ENCODE data around the gene ASCC1.
"Not testable (repeated sequence)": the region's sequence is repeated elsewhere in the genome, so short reads cannot be mapped to it uniquely, and the experiment has no call there.

The ASCC1 gene

GRCh38 chr10:72223743-72224101 lies 7.6 kb upstream of the ASCC1 start:
- FAIRE-seq = no peak
- TF ChIP-seq PAX5 (IDR thresholded peaks at IDR 0.05; ENCODE audit: insufficient read depth, low read length, severe bottlenecking) (no peak), POU2F2 (IDR thresholded peaks at IDR 0.05; ENCODE audit: low read depth, low read length) (no peak), SPI1 (IDR thresholded peaks at IDR 0.05; ENCODE audit: low read depth, low read length) (peak; percentile 64)
- no peak for DNase-seq (ENCODE audit: insufficient read length, low spot score)

- no peak for TF ChIP-seq SPI1 (IDR thresholded peaks at IDR 0.05; ENCODE audit: low read depth, low read length)
- no peak for TF ChIP-seq POU2F2 (IDR thresholded peaks at IDR 0.05; ENCODE audit: low read depth, low read length)
- no peak for TF ChIP-seq POLR2AphosphoS5 (IDR thresholded peaks at IDR 0.05; ENCODE audit: low read depth, low read length)
- no peak for TF ChIP-seq POLR2A (IDR thresholded peaks at IDR 0.05; ENCODE audit: low read depth, low read length)
- no peak for TF ChIP-seq PAX5 (IDR thresholded peaks at IDR 0.05; ENCODE audit: insufficient read depth, low read length, severe bottlenecking)
- no peak for TF ChIP-seq TAF1 (IDR thresholded peaks at IDR 0.05; ENCODE audit: low read depth, low read length)
- FAIRE-seq = no peak
- no peak for DNase-seq (ENCODE audit: insufficient read length, low spot score)
These were observed 5.2 kb upstream of the ASCC1 start for GRCh38 chr10:72221278-72221677.

GRCh38 chr10:72220637-72221036 lies 4.6 kb upstream of the ASCC1 start:
- FAIRE-seq = no peak
- TF ChIP-seq POLR2A (IDR thresholded peaks at IDR 0.05; ENCODE audit: low read depth, low read length) = no peak
- no peak for TF ChIP-seq POU2F2 (IDR thresholded peaks at IDR 0.05; ENCODE audit: low read depth, low read length)
- TF ChIP-seq TAF1 (IDR thresholded peaks at IDR 0.05; ENCODE audit: low read depth, low read length) = no peak
- TF ChIP-seq PAX5 (IDR thresholded peaks at IDR 0.05; ENCODE audit: insufficient read depth, low read length, severe bottlenecking) = no peak
- no peak for TF ChIP-seq SPI1 (IDR thresholded peaks at IDR 0.05; ENCODE audit: low read depth, low read length)
- no peak for TF ChIP-seq POLR2AphosphoS5 (IDR thresholded peaks at IDR 0.05; ENCODE audit: low read depth, low read length)
- DNase-seq (ENCODE audit: insufficient read length, low spot score) = no peak

GRCh38 chr10:72219235-72219814 lies 3.2 kb upstream of the ASCC1 start:
- peak; percentile 68 for TF ChIP-seq SPI1 (IDR thresholded peaks at IDR 0.05; ENCODE audit: low read depth, low read length)
- no peak for TF ChIP-seq POLR2AphosphoS5 (IDR thresholded peaks at IDR 0.05; ENCODE audit: low read depth, low read length)

GRCh38 chr10:72218726-72219125 lies 2.6 kb upstream of the ASCC1 start:
- FAIRE-seq = no peak
- TF ChIP-seq POLR2A (IDR thresholded peaks at IDR 0.05; ENCODE audit: low read depth, low read length) (no peak), TAF1 (IDR thresholded peaks at IDR 0.05; ENCODE audit: low read depth, low read length) (no peak), PAX5 (IDR thresholded peaks at IDR 0.05; ENCODE audit: insufficient read depth, low read length, severe bottlenecking) (no peak), POLR2AphosphoS5 (IDR thresholded peaks at IDR 0.05; ENCODE audit: low read depth, low read length) (no peak), POU2F2 (IDR thresholded peaks at IDR 0.05; ENCODE audit: low read depth, low read length) (no peak), SPI1 (IDR thresholded peaks at IDR 0.05; ENCODE audit: low read depth, low read length) (no peak)
- DNase-seq (ENCODE audit: insufficient read length, low spot score) = no peak

More at GRCh38 chr10:72219235-72219814, 3.2 kb upstream of the ASCC1 start:
- no peak for FAIRE-seq
- no peak for DNase-seq (ENCODE audit: insufficient read length, low spot score)

- DNase-seq (ENCODE audit: insufficient read length, low spot score) (no peak), FAIRE-seq (peak; percentile 59)
- TF ChIP-seq POU2F2 (IDR thresholded peaks at IDR 0.05; ENCODE audit: low read depth, low read length) (no peak), POLR2A (IDR thresholded peaks at IDR 0.05; ENCODE audit: low read depth, low read length) (no peak), SPI1 (IDR thresholded peaks at IDR 0.05; ENCODE audit: low read depth, low read length) (peak; percentile 53)
These were observed 2.2 kb upstream of the ASCC1 start for GRCh38 chr10:72218325-72218724.

- FAIRE-seq; DNase-seq (ENCODE audit: insufficient read length, low spot score): not testable (repeated sequence)
These were observed 4.2 kb downstream of the ASCC1 start for GRCh38 chr10:72211832-72212231.

GRCh38 chr10:72211381-72211780 lies 4.7 kb downstream of the ASCC1 start:
- FAIRE-seq; DNase-seq (ENCODE audit: insufficient read length, low spot score): not testable (repeated sequence)

GRCh38 chr10:72208526-72208925 lies 7.5 kb downstream of the ASCC1 start:
- FAIRE-seq; DNase-seq (ENCODE audit: insufficient read length, low spot score): not testable (repeated sequence)

- TF ChIP-seq SPI1 (IDR thresholded peaks at IDR 0.05; ENCODE audit: low read depth, low read length) (no peak), POLR2AphosphoS5 (IDR thresholded peaks at IDR 0.05; ENCODE audit: low read depth, low read length) (no peak), POU2F2 (IDR thresholded peaks at IDR 0.05; ENCODE audit: low read depth, low read length) (no peak), TAF1 (IDR thresholded peaks at IDR 0.05; ENCODE audit: low read depth, low read length) (no peak), PAX5 (IDR thresholded peaks at IDR 0.05; ENCODE audit: insufficient read depth, low read length, severe bottlenecking) (no peak)
- FAIRE-seq = no peak
- no peak for DNase-seq (ENCODE audit: insufficient read length, low spot score)
These were observed 9.4 kb downstream of the ASCC1 start for GRCh38 chr10:72206511-72207229.

GRCh38 chr10:72204724-72205123 lies 11.4 kb downstream of the ASCC1 start:
- no peak for FAIRE-seq
- TF ChIP-seq POU2F2 (IDR thresholded peaks at IDR 0.05; ENCODE audit: low read depth, low read length) (no peak), PAX5 (IDR thresholded peaks at IDR 0.05; ENCODE audit: insufficient read depth, low read length, severe bottlenecking) (no peak), POLR2A (IDR thresholded peaks at IDR 0.05; ENCODE audit: low read depth, low read length) (no peak), TAF1 (IDR thresholded peaks at IDR 0.05; ENCODE audit: low read depth, low read length) (no peak), SPI1 (IDR thresholded peaks at IDR 0.05; ENCODE audit: low read depth, low read length) (no peak), POLR2AphosphoS5 (IDR thresholded peaks at IDR 0.05; ENCODE audit: low read depth, low read length) (no peak)
- no peak for DNase-seq (ENCODE audit: insufficient read length, low spot score)

Measured in GM12891 (cell line).